HG03520 (cell line): ENCODE measurements around the gene SLC24A3.
"Not testable (repeated sequence)": the region's sequence is repeated elsewhere in the genome, so short reads cannot be mapped to it uniquely, and the experiment has no call there.

Source experiments
- ATAC-seq: cut with Tn5 transposase; IDR thresholded peaks from one replicate; pipeline ENCODE4 v1.9.1; 2021; ENCODE audit warnings: mild to moderate bottlenecking, moderate library complexity; ENCODE audit not compliant: unreplicated experiment

The SLC24A3 gene

DNA sequence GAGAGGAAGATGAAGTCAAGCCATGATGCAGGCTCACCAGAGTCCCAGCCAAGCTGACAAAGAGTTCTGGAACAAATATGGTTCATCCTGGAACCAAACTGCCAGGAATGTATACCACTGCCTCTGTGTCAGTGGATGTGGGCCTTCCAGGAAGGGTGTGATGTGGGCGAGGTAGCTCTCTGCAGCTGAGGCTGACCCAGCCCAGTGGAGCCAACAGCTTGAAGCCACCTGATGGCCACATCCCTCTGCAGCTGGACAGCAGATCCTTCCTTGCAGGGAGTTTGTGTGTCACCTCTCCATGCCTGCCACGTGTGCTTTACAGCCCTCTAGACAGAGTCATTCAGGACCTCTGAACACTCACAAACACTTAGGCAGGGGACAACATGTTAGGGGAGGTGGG, 403.6 kb downstream of the SLC24A3 start:
- ATAC-seq, result no peak

DNA sequence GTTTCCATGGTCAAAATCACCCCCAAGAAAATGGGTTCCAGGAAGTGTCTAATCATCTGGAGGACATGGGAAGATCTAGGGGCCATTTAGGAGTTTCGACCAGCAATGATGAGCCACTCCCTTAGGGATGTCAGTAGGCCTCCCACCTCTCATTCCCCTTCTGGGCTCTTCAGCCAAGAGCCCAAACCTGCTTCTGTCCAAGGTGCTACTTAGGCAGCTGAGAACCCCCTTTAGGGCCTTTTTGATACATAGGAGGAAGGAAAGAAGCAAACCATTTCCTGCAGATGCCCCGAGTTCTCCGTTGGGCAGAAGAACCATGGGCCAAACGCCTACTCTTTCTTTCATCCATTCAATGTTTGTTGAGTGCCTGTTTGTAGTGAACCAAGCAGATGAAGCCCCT, 404.2 kb downstream of the SLC24A3 start:
- no peak for ATAC-seq

DNA sequence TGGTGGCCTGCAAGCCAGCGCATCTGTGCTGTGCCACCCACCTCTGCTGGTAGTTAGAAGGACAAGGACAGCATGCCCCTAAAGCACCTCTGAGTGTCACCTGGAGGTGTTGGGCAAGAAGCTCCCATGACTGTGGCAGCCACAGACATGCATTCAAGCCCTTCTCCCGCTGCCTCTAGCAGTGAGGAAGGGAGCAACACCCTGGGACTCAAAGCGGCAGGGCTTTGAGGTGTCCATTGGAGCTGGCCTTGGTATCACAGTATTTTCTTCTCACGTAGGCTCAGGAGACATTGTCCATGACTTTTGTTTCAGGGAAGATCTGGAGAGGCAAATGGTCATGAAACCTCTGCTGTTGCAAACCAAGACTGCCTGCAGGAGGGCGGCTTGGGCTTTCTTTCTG, 404.8 kb downstream of the SLC24A3 start:
- ATAC-seq, result no peak

DNA sequence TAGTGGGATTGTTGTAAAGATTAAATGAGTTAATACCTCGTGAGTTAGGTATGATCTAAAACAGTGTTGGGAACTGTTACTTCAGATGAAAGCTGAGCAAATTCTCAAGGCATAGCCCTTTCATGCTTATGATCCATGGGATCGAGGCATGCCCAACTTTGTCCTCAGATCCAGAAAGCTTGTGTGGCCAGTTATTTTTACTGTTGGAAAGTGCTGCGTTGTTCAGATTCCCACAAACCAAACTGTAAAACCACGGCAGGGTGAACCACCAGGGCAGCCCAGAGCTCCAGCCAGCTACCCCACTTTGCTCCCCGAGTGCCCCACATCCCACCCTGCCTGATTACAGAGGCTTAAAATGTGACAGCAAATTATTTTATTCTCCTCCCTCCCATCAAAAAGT, 406.3 kb downstream of the SLC24A3 start:
- ATAC-seq, result no peak

DNA sequence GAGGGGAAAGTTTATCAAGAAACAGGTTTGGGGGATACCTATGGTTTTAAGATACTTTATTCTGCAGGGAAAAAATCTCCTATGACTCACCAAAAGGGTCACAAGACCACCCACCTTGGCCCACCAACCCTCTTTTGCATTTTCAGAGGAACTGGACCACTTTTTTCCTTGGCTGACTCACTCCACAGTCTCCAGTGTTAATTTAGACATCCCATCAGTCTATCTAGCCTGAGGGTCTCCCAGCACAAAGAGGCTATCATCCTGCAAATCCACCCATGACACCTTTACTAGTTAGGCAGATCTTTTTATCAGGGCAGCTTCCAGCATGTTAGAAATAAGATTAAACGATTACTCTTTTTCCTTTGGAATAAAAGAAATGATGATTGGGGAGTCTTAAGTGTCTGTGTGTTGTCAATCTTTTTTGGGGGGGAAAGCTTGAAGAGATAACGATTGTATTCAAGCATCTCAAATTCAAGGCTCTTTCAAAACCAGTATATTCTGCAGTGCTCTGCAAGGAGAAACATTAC, 407.5 kb downstream of the SLC24A3 start:
- no peak for ATAC-seq

DNA sequence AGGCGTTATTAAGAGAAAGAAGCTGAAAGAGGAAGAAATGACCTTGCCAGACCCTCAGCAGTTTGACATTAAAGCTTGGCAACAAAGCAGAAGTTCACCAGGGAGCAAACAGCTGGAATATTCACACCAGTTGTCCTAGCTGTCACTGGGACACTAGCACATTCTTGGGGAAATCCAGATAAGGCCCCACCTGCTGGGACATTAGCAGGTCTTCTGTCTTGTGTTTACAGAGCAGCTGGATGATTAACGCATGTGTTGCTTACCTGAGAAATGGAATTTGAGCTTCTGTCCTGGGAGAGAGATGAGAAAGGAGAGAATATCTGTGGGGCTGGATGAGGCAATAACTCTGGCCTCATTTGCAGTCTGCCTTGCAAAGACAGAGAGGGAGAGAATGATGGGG, 408.0 kb downstream of the SLC24A3 start:
- ATAC-seq, result no peak

DNA sequence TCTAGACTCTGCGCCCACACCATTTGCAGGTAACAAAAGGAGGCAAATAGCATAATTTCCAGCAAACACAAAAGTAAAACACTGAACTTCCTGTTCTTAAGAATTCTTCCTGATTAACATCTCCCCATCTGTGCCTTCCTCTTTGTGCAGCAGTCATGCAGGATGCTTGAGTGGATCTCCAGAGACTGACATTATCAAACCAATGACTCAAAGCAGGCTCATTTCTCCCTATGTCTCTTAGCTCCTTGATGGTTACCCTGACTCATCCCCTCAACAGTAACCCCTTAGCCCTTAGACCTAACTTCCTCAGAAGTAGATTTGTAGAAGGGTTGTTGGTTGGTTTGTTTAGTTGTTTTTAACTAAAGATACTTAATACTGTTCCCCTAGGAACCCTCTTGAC, 408.6 kb downstream of the SLC24A3 start:
- ATAC-seq, result no peak

DNA sequence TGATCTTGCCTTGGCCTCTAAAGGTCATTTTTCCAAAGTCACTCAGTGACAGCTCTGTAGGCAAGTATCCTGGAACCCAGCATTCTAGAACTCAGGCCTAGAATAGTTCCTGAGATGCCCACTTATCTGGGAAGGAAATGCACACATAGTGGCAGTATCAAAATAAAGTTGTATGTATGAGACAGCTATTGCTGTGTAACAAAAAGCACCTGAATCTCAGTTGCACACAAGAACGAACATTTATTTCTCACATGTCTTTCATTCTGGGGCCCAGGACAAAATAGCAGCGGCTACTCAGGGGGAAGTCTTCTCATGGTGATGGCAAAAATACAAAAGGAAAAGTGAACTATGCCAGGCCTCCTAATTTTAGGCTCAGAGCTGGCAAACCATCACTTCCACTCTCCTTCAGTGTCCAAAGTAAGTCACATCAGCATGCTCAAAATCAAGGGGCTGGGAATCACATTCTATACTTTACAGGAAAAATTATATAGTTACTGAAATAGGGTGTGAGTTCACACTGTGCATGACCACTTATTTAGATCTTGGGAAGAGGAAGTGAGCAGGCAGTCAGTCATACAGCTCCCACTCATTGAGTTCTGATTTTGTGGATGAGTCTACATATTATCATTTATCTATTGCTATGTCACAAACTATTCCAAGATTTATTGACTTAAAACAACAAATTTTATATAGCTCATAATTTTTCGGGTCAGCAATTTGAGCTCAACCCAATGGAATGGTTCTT, 412.0 kb downstream of the SLC24A3 start:
- no peak for ATAC-seq

DNA sequence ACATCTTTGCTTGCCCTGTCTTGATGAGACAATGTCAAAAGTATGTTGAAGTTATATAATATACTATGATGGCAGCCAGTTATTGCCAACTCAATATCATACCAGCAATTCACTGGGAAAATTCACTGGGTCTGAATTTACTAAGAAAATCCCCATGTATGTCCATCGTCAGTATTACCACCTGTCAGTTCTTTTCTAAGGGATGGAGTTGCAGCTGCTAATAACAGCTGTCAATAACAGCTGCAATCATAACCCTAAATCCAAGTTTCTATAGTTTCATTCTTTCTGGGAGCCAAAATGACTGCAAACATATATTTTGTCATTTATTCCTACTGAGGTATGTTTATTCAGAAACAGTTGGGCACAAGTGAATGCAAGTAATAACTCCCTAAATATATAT, 413.0 kb downstream of the SLC24A3 start:
- ATAC-seq, result no peak

DNA sequence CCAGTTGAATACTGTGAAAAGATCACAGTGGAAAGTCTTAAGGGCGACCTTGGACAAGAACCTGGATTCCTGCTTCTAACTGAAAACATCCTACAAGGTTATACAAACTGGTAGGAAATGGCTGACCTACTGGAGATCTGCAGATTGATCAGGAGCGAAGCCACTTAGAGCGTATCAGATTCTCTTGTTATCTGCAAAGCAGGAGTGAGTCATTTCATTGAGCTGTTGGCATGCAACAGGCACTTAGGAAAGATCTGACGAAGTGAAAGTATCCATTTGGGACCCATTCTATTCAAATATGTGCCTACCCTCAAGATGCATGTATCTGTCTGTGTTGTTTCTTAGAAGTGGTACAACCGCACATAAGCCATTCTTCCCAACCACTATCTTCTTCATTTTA, 414.5 kb downstream of the SLC24A3 start:
- ATAC-seq, result no peak

DNA sequence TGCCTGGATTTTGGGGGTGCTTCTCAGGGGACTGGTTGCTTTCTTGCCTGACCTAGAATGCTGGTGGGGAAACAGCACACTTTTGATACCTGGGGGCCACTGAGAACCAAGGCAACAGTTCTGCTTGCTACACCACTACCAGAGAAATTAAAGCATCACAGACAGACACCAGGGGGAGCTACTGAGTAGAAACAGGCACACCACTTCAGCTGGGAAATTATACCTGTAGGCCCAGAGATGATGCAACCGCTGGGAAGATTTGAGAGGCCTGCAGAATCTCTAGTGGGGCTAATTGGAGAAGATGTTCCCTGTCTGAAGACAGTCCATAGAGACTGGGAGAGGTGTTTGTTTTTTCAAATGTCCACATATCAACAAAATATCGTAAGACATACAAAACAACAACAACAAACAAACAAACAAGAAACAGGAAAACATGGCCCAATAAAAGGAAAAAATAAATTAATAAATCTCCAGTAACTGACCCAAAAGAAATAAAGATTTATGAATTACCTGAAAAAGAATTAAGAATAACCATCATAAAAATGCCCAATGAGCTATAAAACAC, 416.2 kb downstream of the SLC24A3 start:
- peak; percentile 74 for ATAC-seq

DNA sequence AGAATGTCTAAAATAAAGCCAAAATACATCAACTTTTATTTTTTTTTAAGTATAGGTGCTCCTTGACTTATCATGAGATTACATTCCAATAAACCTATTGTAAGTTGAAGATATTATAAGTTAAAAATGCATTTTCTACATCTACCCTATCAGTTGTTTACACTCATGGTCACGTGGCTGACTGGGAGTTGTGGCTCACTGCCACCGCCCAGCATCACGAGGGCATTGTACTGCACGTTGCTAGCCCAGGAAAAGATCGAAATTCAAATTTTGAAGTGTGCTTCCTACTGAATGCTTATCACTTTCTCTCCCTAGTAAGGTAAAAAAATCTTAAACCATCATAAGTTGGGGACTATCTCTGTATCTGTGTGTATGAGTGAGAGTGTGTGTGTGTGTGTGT, 419.0 kb downstream of the SLC24A3 start:
- no peak for ATAC-seq

DNA sequence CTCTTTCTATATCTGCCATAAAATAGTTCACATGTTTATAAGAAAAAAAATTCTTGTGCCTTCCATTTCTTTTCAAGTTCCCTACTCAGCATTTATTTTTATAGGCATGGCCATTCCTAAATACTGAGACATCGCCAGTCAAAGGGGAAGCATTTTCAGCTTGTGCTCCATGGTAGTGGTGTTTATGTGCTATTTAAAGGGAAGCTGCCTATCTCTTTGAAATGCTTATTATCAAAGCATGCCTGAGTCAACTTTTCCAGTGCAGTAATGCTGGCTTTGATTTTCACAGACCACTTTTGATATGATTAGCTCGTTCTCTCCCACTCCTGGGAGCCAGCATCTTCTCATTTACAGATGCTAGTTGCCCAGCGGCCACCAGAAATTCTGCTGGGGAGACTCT, 421.5 kb downstream of the SLC24A3 start:
- no peak for ATAC-seq

DNA sequence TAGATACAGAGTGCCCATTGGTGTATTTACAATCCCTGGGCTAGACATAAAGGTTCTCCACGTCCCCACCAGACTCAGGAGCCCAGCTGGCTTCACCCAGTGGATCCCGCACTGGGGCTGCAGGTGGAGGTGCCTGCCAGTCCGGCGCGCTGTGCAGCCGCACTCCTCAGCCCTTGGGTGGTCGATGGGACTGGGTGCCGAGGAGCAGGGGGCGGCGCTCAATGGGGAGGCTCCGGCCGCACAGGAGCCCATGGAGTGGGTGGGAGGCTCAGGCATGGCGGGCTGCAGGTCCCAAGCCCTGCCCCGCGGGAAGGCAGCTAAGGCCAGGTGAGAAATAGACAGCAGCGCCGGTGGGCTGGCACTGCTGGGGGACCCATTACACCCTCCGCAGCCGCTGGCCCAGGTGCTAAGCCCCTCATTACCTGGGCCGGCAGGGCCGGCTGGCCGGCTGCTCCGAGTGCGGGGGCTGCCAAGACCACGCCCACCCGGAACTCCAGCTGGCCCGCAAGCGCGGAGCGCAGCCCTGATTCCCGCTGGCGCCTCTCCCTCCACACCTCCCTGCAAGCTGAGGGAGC, 427.1 kb downstream of the SLC24A3 start:
- not testable (repeated sequence) for ATAC-seq

DNA sequence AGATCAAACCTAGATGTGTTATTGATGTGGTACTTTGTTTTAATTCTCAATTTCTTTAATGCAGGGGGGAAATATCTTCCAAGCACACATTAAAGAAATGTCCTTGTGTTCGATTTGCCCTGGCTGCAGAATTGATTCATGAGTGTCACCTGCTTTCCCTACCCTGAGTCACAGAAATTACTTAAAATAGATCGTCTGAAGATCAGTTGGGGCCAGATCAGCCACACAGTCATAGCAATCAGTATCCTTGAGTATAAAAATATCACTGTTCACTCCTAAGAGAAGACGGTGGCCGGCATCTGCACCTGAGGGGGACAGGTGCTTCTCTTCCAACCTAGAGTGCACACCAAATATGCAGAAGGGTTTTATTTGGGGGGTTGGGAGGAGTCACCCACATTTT, 430.4 kb downstream of the SLC24A3 start:
- no peak for ATAC-seq

DNA sequence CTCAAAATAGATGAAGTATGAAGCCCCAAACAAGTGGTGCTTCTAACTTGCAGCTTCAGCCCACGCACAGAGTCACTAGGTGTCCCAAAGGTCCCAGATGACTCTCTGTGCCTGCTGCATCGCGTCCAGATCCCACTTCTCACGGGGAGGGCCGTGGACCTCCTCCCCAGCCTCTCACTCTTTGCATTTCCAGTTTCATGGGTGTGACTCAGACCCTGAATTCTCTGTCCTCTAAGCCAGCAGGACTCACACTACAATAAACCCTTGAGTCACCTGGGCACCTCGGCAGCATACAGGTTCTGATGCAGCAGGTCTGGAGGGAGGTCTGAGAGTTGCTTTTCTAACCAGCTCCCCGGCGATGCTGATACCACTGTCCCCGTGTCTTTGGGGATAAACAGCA, 431.6 kb downstream of the SLC24A3 start:
- ATAC-seq, result peak; percentile 61

DNA sequence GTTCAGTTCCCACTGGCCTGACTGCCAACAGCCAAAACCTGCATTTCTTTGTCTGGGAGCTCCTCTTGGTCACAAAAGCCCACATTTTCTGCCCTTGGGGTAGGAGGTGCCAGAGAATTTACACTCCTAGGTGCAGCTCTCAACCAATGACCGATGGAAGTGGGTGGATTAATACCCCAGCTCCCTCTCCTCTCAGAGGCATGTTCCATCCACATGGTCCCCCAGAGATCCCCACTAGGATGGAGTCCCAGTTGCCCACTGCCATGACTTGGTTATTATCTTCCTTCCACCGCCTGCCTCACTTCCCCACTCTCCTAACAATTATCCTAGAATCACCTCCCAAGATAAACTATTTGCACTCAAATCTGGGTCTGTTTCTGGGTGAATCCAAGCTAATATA, 434.5 kb downstream of the SLC24A3 start:
- no peak for ATAC-seq

DNA sequence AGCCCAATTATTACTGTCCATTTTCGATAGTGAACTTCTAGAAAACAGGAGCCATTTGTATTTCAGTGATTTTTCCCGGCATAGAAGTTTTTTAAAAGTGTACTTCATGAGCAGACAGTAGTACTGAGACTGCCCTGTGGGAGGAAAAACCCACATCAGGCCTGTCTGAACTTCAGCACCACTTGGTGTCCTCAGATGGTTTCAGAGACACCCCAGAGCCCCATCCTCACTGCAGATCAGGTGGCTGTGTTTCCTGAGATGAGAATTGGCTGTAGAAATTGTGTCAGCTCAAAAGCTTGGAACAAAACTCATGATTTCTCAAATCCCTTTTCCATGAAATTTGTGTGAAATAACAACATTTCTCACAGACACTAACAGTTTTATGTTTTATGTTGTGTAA, 435.6 kb downstream of the SLC24A3 start:
- no peak for ATAC-seq

DNA sequence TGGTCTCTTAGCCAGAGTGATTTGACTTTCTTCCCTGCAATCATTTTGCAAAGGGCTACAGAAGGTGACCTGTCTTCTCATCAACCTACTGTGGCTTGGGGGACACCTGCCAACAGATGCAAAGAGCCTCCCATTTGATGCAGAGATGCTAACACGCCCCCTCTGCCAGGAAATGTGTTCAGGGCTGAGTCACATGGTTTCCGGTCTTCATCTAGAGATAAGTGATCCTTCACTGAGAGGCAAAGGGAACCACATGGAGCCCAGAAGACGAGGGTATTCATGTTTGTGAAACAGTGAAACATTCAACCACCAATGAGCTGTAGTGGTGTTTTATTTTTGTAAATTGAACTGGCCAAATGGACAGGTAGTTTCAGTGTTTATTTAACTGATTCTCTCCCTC, 436.6 kb downstream of the SLC24A3 start:
- ATAC-seq, result no peak

DNA sequence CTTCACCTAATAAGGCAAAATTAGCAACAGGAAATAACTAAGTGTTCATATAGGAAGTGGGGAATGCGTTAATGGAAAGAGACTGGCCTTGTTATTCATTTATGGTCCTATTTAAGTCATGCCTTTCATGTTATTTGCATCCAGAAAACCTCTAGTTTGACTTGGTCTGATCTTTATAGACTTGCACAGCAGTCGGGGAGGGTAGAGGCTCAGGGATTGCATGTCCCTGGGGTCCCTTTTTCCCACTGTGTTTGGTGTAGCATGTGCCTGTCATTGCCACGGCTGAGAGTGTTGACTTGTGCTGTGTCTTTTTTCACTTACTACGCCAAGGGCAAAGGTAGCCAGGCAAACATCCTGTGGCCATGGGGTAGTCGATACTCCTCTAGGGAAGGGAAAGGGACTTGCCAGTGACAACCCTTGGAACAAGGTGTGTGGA, 440.2 kb downstream of the SLC24A3 start:
- no peak for ATAC-seq

DNA sequence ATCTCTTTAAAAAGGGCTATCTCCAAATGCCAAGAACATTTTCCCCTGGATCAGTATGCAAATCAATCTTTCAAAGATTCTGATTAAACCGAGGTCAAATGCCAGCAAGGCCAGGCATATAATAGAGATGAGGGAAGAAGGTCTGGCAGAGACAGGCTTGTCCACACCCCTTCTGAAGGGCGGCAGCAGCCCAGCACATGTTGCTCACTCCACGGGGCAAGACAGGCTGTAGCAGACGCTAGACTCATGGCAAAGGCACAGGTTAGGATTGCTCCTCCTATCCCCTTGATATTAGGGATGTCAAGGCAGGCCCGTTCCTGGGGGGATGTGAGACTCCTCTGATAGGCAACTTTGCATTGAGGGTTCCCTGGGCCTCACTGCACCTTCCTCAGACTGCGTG, 440.9 kb downstream of the SLC24A3 start:
- ATAC-seq, result no peak

DNA sequence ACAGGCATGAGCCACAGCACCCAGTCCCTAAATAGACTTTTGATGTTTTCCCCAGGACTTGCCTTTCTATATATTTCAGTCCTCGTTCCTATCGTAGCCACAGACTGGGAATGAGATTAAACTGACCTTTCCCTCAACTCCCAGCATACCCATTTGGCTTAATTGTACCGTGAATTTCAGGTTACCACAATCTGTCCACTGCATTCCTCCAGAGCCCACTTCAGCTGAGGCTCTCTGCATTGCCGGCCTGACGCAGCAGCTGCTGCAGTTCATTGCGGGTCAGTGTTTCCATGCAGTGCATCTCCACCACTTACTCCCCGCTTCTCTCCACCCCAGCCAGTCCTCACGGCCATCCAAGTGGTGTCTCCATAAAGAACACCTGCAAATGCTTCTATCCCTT, 442.5 kb downstream of the SLC24A3 start:
- ATAC-seq, result no peak
